Measurements from ENCODE around the gene ARHGAP15. TPM values are rescaled to one million over a fixed set of nuclear protein-coding genes. Genes with fewer than 3 reads are reported as not detected.

The ARHGAP15 gene
- total and polyA plus RNA-seq, 7 experiments from 2014 or later = 164 to 311 (median 201) TPM

DNA sequence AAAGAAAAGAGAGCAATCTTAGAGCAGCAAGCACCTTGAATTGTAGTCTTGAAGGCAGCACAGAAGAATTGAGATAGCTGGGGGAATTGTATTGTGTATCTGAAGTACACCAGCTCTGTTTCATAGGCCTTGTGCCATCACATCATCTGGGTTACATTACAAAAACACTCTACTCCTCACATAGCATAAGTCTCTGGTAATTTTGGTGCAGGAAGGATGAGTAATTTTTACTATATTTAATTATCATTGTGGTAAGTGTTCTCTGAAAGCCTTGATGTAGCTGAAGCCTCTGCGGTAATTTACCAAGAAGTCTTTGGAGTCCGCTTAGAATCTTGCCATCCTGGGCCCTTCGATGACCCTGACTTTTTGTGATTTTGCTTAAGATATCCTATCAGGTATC is 291.1 kb downstream of the ARHGAP15 start:
- Mint-ChIP-seq H3K4me1 (peaks cover 33 to 79% (median 67%) of the 10 kb centered on the region in 7 donors), H3K27me3 (no peaks in the 10 kb centered on the region), H3K27ac (peak overlapping the region in 3 of 9 donors; percentile 0 to 52 (median 12)), H3K36me3 (peaks cover 0 to 24% (median 5%) of the 10 kb centered on the region in 5 donors), H3K4me3 (peak overlapping the region in 1 of 10 donors; percentile 55), H3K9me3 (peaks cover 0 to 9% (median 0%) of the 10 kb centered on the region in 11 donors)
- intact Hi-C loops (cut with micrococcal nuclease) = loop anchor here in 1 of 2 donors (2.0 kb wide), 1 partner anchor 14 kb away; no protein-coding TSS in a partner anchor
- POLR2A ChIA-PET = interaction anchor here (0.6 kb wide), 1 partner anchor 272 kb away, joined by 3 read pairs; no protein-coding TSS in a partner anchor
- no peaks in the 10 kb centered on the region for H3K27me3 ChIP-seq (ENCODE audit: control insufficient read depth in 2 of 2, insufficient read depth in 2 of 2, low read length in 2 of 2)
- no peak for DNase-seq
- peaks cover 3 to 6% of the 10 kb centered on the region in 2 donors for H3K4me1 ChIP-seq (ENCODE audit: control insufficient read depth in 2 of 2, insufficient read depth in 2 of 2, low read length in 2 of 2)
- ATAC-seq = no peak
- H3K36me3 ChIP-seq (ENCODE audit: control insufficient read depth in 2 of 3, insufficient read depth in 3 of 3, low read length in 3 of 3) = no peaks in the 10 kb centered on the region
- H3K27ac ChIP-seq (ENCODE audit: low read depth, low read length) = no peak overlapping the region
- CTCF ChIA-PET = no interaction called here
- H3K4me3 ChIP-seq (ENCODE audit: low read length) = no peak overlapping the region
- no peaks in the 10 kb centered on the region for H3K9me3 ChIP-seq (ENCODE audit: control insufficient read depth in 2 of 3, low read length in 3 of 3)

DNA sequence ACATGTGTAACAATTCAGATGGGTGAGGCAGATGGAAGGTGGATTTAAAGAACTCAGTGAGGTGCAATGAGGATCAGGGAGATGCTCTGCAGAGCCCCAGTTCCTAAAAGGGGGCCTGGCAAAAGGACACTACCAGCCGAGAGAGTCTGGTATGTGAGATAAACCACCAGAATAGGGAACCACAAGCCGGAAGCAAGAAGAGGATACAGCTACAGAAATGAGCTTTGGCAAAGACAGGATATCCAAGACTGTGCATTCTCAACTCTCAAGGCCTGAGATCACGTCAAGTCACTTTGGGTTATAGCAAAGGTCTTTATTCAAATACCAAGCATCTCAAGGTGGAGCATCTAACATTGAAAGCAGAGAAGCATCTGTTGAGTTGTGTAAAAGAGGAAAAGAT is 293.5 kb downstream of the ARHGAP15 start:
- no peaks in the 10 kb centered on the region for H3K36me3 ChIP-seq (ENCODE audit: control insufficient read depth in 2 of 3, insufficient read depth in 3 of 3, low read length in 3 of 3)
- H3K4me1 ChIP-seq (ENCODE audit: control insufficient read depth in 2 of 2, insufficient read depth in 2 of 2, low read length in 2 of 2) = peaks cover 3 to 6% of the 10 kb centered on the region in 2 donors
- Mint-ChIP-seq H3K27ac (peak overlapping the region in 5 of 9 donors; percentile 4 to 80 (median 29)), H3K9me3 (peaks cover 0 to 9% (median 0%) of the 10 kb centered on the region in 11 donors), H3K4me3 (peak overlapping the region in 1 of 10 donors; percentile 1), H3K27me3 (no peaks in the 10 kb centered on the region), H3K4me1 (peaks cover 29 to 82% (median 69%) of the 10 kb centered on the region in 7 donors), H3K36me3 (peaks cover 0 to 27% (median 12%) of the 10 kb centered on the region in 5 donors)
- no peaks in the 10 kb centered on the region for H3K9me3 ChIP-seq (ENCODE audit: control insufficient read depth in 2 of 3, low read length in 3 of 3)
- ATAC-seq (peak; percentile 75), DNase-seq (peak in 3 of 9 donors; percentile 9 to 25 (median 10))
- intact Hi-C loops (cut with micrococcal nuclease) = loop anchor here in 1 of 2 donors (1.0 kb wide), 1 partner anchor 8 kb away; no protein-coding TSS in a partner anchor
- CTCF ChIA-PET = no interaction called here
- H3K27me3 ChIP-seq (ENCODE audit: control insufficient read depth in 2 of 2, insufficient read depth in 2 of 2, low read length in 2 of 2) = no peaks in the 10 kb centered on the region
- no peak overlapping the region for H3K4me3 ChIP-seq (ENCODE audit: low read length)
- H3K27ac ChIP-seq (ENCODE audit: low read depth, low read length) = no peak overlapping the region
- POLR2A ChIA-PET = interaction anchor here (0.6 kb wide), 1 partner anchor 16 kb away, joined by 4 read pairs; no protein-coding TSS in a partner anchor

DNA sequence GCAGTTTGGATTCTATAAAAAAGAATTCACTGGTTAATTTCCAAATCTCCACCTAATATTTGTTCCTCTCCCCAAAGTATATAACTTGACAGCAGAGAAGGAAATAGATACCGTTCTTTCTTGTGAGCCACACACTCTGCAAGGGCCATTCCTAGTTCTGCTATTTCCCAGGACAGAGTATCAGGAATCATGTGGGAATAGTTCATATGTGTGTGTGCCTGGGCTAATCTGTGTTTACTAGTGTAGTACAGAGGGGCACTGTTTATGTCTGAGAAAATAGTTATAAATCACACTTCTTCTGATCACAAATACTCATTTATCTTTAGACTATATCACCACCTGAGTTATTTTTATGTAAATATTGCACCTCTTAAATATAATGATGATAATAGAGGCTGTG is 296.7 kb downstream of the ARHGAP15 start:
- no peak overlapping the region for H3K4me3 Mint-ChIP-seq
- H3K9me3 Mint-ChIP-seq = peaks cover 0 to 9% (median 0%) of the 10 kb centered on the region in 11 donors
- Histone ChIP-seq H3K27ac (ENCODE audit: low read depth, low read length) (no peak overlapping the region), H3K36me3 (ENCODE audit: control insufficient read depth in 2 of 3, insufficient read depth in 3 of 3, low read length in 3 of 3) (no peaks in the 10 kb centered on the region), H3K9me3 (ENCODE audit: control insufficient read depth in 2 of 3, low read length in 3 of 3) (no peaks in the 10 kb centered on the region), H3K4me1 (ENCODE audit: control insufficient read depth in 2 of 2, insufficient read depth in 2 of 2, low read length in 2 of 2) (peaks cover 0 to 15% of the 10 kb centered on the region in 2 donors), H3K27me3 (ENCODE audit: control insufficient read depth in 2 of 2, insufficient read depth in 2 of 2, low read length in 2 of 2) (no peaks in the 10 kb centered on the region), H3K4me3 (ENCODE audit: low read length) (no peak overlapping the region)
- DNase-seq (no peak), ATAC-seq (no peak)
- peak overlapping the region in 1 of 9 donors; percentile 2 for H3K27ac Mint-ChIP-seq
- ChIA-PET CTCF (no interaction called here), POLR2A (no interaction called here)
- peaks cover 0 to 27% (median 12%) of the 10 kb centered on the region in 5 donors for H3K36me3 Mint-ChIP-seq
- intact Hi-C loops (cut with micrococcal nuclease) = no loop called here
- H3K4me1 Mint-ChIP-seq = peaks cover 21 to 92% (median 82%) of the 10 kb centered on the region in 7 donors
- H3K27me3 Mint-ChIP-seq = no peaks in the 10 kb centered on the region

DNA sequence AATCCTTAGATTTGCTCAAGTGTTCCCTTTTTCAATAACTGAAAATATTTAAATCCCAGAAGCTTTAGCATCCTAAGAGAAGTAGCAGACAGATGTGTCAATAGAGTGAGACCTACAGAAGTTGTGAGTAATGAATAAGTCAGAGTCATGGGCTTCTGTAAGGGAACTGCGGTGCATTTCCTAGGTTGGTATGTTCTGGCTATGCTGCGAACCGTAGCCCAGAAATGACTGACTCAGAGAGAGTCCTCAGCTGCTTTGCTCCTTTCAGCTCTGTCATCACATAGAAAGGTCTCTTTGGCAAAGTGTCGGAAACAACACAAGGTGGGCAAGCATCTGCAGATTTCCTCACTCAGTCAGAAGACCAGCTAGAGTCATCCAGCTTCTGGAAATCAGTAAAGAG is 297.1 kb downstream of the ARHGAP15 start:
- Mint-ChIP-seq H3K9me3 (peaks cover 0 to 9% (median 0%) of the 10 kb centered on the region in 11 donors), H3K27me3 (no peaks in the 10 kb centered on the region), H3K4me1 (peaks cover 20 to 92% (median 82%) of the 10 kb centered on the region in 7 donors), H3K4me3 (no peak overlapping the region), H3K27ac (peak overlapping the region in 1 of 9 donors; percentile 2), H3K36me3 (peaks cover 0 to 27% (median 12%) of the 10 kb centered on the region in 5 donors)
- POLR2A ChIA-PET = no interaction called here
- DNase-seq (no peak), ATAC-seq (peak; percentile 20)
- no peak overlapping the region for H3K27ac ChIP-seq (ENCODE audit: low read depth, low read length)
- H3K4me3 ChIP-seq (ENCODE audit: low read length) = no peak overlapping the region
- no peaks in the 10 kb centered on the region for H3K36me3 ChIP-seq (ENCODE audit: control insufficient read depth in 2 of 3, insufficient read depth in 3 of 3, low read length in 3 of 3)
- intact Hi-C loops (cut with micrococcal nuclease) = no loop called here
- H3K9me3 ChIP-seq (ENCODE audit: control insufficient read depth in 2 of 3, low read length in 3 of 3) = no peaks in the 10 kb centered on the region
- peaks cover 0 to 15% of the 10 kb centered on the region in 2 donors for H3K4me1 ChIP-seq (ENCODE audit: control insufficient read depth in 2 of 2, insufficient read depth in 2 of 2, low read length in 2 of 2)
- H3K27me3 ChIP-seq (ENCODE audit: control insufficient read depth in 2 of 2, insufficient read depth in 2 of 2, low read length in 2 of 2) = no peaks in the 10 kb centered on the region
- CTCF ChIA-PET = no interaction called here

DNA sequence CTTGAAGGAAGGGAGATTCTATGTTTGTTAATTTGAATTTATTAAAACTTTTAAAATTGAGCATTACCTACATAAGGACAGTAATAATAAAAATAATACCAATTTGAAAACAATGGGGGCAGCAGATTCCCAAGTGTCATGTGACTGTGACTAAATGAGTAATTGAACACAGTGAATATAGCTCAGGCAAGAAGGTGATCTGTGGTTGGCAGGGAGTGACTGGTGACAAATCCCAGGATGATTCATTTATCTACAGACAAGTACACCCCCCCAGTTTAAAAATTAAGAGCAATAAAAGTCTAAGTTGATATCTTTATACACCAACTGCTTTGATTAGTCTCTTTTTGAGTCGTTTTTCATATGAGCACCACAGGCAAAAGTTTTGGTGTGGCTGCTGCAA is 299.5 kb downstream of the ARHGAP15 start:
- intact Hi-C loops (cut with micrococcal nuclease) = no loop called here
- H3K9me3 ChIP-seq (ENCODE audit: control insufficient read depth in 2 of 3, low read length in 3 of 3) = no peaks in the 10 kb centered on the region
- Mint-ChIP-seq H3K4me3 (no peak overlapping the region), H3K27ac (peak overlapping the region in 3 of 9 donors; percentile 9 to 34 (median 13)), H3K36me3 (peaks cover 0 to 22% (median 5%) of the 10 kb centered on the region in 5 donors), H3K9me3 (no peaks in the 10 kb centered on the region), H3K4me1 (peaks cover 5 to 88% (median 79%) of the 10 kb centered on the region in 7 donors), H3K27me3 (no peaks in the 10 kb centered on the region)
- ATAC-seq (no peak), DNase-seq (no peak)
- no peak overlapping the region for H3K4me3 ChIP-seq (ENCODE audit: low read length)
- H3K27ac ChIP-seq (ENCODE audit: low read depth, low read length) = no peak overlapping the region
- H3K27me3 ChIP-seq (ENCODE audit: control insufficient read depth in 2 of 2, insufficient read depth in 2 of 2, low read length in 2 of 2) = no peaks in the 10 kb centered on the region
- ChIA-PET POLR2A (no interaction called here), CTCF (no interaction called here)
- H3K4me1 ChIP-seq (ENCODE audit: control insufficient read depth in 2 of 2, insufficient read depth in 2 of 2, low read length in 2 of 2) = peaks cover 0 to 9% of the 10 kb centered on the region in 2 donors
- no peaks in the 10 kb centered on the region for H3K36me3 ChIP-seq (ENCODE audit: control insufficient read depth in 2 of 3, insufficient read depth in 3 of 3, low read length in 3 of 3)

DNA sequence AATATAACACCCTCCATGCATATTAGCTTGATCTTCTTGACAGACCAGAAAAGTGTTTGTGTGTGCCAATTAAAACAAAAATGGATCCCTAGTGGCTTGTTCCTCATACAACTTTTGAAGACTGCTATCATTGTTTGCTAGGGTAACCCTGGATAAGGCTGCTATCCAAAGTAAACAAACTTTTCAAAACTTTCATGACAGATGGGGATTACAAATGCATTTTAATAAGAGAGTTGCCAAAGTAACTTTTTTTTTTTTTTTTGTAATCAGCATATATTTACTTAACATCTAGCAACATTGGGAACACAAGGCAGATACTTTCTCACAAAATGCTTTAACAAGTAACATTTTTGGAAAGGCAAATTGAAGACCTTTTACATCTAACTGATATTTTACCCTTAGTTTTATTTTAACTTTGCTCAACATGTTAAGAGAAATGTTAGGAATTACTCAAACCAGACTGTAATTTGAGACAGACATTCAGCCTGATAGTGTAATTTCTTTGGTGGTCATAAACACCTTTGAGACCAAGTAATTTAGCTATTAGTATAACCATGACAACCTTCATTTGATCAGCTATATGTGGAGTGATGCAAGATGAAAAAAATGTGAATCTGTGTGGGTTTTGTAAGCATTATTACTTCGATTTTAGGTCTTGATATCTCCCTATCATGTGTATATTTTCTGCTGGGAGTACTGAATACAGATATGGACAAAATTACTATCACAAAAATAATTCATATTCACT is 300.9 kb downstream of the ARHGAP15 start:
- ATAC-seq (no peak), DNase-seq (no peak)
- POLR2A ChIA-PET = no interaction called here
- Mint-ChIP-seq H3K4me3 (no peak overlapping the region), H3K27ac (peak overlapping the region in 3 of 9 donors; percentile 19 to 34 (median 29)), H3K27me3 (no peaks in the 10 kb centered on the region), H3K4me1 (peaks cover 5 to 89% (median 81%) of the 10 kb centered on the region in 7 donors), H3K9me3 (no peaks in the 10 kb centered on the region), H3K36me3 (peaks cover 0 to 22% (median 7%) of the 10 kb centered on the region in 5 donors)
- H3K4me3 ChIP-seq (ENCODE audit: low read length) = no peak overlapping the region
- peaks cover 0 to 9% of the 10 kb centered on the region in 2 donors for H3K4me1 ChIP-seq (ENCODE audit: control insufficient read depth in 2 of 2, insufficient read depth in 2 of 2, low read length in 2 of 2)
- H3K27ac ChIP-seq (ENCODE audit: low read depth, low read length) = no peak overlapping the region
- intact Hi-C loops (cut with micrococcal nuclease) = loop anchor here in 1 of 2 donors (1.0 kb wide), 1 partner anchor 8 kb away; no protein-coding TSS in a partner anchor
- H3K9me3 ChIP-seq (ENCODE audit: control insufficient read depth in 2 of 3, low read length in 3 of 3) = no peaks in the 10 kb centered on the region
- H3K36me3 ChIP-seq (ENCODE audit: control insufficient read depth in 2 of 3, insufficient read depth in 3 of 3, low read length in 3 of 3) = no peaks in the 10 kb centered on the region
- CTCF ChIA-PET = no interaction called here
- no peaks in the 10 kb centered on the region for H3K27me3 ChIP-seq (ENCODE audit: control insufficient read depth in 2 of 2, insufficient read depth in 2 of 2, low read length in 2 of 2)

Measured in naive thymus-derived CD4-positive, alpha-beta T cell (primary cell).